Eye (tissue), 1 donor: Measurements from ENCODE around the gene GSK3A.
A peak's percentile ranks its signal among the peaks of the same experiment; 100 is the strongest.

Experiments
- DNase-seq: peaks from one replicate; pipeline ENCODE4 v3.0.0-alpha.2; 2015

The GSK3A gene

GRCh38 chr19:42242512-42243409 is at the start of gene GSK3A:
GSK3A (minus strand) TSS chr19:42242602; CDS start chr19:42242465, 137 bp downstream.
- peak; percentile 99 for DNase-seq

DNA sequence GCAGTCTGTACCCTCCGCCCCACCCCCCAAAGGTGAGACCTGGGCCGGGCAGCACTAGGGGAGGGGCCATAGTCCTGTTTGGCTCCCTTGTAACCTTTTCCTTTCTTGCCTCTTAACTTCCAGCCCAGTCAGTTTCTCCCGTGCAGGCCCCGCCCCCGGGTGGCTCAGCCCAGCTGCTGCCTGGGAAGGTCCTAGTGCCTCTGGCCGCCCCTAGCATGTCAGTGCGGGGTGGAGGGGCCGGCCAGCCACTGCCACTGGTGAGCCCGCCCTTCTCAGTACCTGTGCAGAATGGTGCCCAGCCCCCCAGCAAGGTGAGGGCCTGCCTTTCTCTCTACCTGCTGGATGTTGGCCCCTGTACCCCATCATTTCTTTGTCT is 49.0 kb upstream of the GSK3A start:
- DNase-seq, result no peak

GRCh38 chr19:42290523-42291434 is 48.4 kb upstream of the GSK3A start:
- DNase-seq, result no peak

DNA sequence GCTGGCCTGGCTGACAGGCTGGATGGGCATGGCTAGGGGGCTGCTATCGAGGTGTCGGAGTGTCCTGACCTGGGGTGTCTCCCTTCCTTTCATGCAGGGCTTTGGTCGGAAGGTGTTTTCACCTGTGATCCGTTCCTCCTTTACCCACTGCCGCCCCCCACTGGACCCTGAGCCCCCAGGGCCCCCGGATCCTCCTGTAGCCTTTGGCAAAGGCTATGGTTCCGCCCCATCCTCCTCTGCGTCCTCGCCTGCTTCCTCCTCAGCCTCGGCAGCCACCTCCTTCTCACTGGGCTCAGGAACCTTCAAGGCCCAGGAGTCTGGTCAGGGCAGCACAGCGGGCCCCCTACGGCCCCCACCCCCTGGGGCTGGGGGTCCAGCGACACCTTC is 47.7 kb upstream of the GSK3A start:
- no peak for DNase-seq

- no peak for DNase-seq
Measured at GRCh38 chr19:42289556-42290041, 47.2 kb upstream of the GSK3A start.

GRCh38 chr19:42288881-42289555 is 46.6 kb upstream of the GSK3A start:
- DNase-seq, result no peak

DNA sequence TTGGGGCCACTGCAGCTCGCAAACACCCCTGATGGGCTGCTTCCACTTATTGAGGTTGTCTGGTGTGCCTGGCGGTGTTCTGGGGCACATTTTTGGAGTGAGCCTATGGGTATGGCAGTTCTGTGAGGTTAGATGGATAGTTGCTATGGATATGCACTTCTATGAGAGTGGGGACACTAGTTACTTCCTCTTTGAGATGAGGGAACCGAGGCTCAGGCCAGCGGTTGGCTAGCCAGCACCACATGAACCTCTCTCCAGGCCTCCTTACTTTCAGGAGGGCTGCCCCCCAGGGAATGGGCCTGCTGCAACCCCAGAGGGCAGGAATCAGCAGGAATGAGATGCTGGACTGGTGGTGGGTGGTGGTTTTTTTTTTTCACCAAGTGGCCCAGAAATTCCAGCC is 46.0 kb upstream of the GSK3A start:
- DNase-seq, result no peak

DNA sequence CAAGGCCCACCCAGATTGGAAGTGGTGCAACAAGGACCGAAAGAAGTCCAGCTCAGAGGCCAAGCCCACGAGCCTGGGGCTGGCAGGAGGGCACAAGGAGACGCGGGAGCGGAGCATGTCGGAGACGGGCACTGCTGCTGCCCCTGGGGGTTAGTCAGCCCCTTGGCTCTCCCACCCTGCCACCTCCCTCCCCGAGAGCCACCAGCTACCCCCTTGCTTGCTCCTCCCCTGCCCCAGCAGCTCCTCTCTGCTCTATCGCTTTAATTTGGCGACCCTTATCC is 45.4 kb upstream of the GSK3A start:
- no peak for DNase-seq

GRCh38 chr19:42287017-42287826 is 44.8 kb upstream of the GSK3A start:
- no peak for DNase-seq

DNA sequence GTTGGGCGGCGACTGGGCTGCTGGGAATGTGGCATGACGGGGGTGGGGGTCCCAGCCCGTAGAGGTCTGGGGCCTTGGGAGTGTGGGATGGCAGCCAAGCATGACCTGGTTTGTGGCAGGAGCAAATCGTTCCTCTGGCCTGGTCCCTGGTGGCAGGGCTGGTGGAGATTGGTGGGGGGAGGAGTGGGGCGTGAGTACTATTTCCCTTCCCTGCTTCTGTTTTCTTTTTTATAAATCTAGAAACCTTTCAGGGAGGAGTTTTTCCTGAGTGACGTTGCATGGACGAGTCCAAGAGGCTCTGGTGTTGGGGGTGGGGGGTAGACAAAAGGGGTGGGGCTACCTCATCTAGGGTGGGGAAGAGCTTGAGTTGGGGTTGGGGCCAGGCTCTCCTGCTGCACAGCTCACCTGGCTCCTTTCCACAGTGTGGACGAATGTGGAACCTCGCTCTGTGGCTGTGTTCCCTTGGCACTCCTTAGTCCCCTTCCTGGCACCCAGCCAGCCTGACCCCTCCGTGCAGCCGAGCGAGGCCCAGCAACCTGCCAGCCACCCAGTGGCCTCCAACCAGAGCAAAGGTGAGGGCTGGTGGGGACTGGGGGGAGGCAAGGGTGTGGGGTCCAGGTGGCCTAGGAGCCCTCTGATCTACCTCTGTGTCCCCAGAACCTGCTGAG is 44.1 kb upstream of the GSK3A start:
- peak; percentile 50 for DNase-seq

DNA sequence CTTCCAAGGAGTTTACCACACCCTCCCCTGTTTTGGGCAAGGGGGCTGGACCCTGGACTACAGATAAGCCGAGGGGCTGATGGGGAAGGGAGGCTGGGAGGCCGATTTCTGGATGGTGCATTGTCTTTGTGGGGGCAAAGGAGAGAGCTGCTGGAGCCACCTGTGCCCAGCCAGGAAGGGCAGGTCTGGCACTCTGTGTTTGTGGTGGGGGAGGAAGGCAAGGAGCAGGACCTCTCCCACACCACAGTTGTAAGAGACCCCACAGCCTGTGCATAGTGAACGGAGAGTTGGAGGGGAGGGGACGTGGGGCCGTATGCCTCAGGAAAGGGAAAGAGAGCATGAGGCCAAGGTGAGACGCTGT is 43.6 kb upstream of the GSK3A start:
- DNase-seq, result no peak

DNA sequence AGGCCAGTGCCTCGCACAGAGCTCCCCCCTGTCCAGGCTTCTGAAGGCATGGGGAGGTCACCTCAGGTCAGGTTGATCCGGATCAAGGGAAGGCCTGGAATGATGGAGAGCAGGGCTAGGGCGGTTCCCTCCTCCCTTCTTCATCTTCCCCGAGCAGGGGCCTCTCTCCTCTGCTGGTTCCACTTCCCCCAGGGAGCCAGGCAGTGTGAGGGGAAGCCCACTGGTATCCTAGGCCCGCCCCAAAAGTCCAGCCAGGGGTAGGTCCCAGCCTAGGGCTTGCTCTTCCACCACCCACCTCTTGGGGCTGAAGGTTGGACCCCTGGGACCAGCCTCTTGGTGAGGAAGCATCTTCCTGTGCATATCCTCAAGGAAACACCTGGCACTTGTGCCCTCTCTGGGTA is 43.1 kb upstream of the GSK3A start:
- DNase-seq, result no peak

- DNase-seq, result peak; percentile 62
Measured at GRCh38 chr19:42284591-42285341, 42.4 kb upstream of the GSK3A start.

DNA sequence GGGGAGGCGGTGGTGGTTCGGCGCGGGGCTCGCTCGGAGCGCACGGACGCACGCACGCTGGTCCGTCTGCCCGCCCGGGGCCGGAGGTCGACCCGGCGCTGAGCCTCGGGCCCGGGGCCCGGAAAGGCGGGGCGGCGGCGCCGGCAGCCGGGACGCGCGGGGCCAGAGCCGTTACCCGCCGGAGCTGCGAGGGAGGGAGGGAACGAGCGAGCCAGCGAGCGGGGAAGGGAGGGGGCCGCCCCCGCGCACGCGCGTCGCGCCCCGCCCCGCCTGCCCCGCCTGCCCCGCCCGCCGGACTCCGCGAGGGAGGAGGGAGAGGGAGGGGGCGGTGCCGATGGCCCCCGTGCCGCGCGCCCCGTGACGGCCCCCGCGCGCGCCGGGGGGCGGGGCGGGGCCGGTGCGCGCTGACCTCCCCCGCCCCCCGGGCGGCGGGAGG is 41.7 kb upstream of the GSK3A start:
- peak; percentile 85 for DNase-seq

- peak; percentile 97 for DNase-seq
Measured at GRCh38 chr19:42283188-42284065, 41.0 kb upstream of the GSK3A start.

DNA sequence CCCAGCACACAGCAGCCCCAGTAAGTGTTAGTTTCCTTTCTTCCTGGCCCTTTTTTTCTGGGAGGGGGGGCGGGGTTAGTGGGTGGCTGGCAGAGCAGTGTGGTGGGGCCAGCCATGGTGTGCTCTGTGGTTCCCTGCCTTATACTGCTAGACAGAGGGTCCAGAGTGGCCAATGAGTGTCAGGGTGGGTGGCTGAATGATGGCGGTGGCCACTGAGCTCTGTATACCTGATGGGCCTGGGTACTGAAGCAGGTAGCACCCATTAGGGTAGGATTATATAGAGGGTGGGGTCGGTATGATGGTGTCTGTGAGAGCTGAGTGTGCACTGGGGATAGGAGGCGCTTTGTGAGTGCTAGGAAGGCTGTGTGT is 40.4 kb upstream of the GSK3A start:
- DNase-seq, result no peak

DNA sequence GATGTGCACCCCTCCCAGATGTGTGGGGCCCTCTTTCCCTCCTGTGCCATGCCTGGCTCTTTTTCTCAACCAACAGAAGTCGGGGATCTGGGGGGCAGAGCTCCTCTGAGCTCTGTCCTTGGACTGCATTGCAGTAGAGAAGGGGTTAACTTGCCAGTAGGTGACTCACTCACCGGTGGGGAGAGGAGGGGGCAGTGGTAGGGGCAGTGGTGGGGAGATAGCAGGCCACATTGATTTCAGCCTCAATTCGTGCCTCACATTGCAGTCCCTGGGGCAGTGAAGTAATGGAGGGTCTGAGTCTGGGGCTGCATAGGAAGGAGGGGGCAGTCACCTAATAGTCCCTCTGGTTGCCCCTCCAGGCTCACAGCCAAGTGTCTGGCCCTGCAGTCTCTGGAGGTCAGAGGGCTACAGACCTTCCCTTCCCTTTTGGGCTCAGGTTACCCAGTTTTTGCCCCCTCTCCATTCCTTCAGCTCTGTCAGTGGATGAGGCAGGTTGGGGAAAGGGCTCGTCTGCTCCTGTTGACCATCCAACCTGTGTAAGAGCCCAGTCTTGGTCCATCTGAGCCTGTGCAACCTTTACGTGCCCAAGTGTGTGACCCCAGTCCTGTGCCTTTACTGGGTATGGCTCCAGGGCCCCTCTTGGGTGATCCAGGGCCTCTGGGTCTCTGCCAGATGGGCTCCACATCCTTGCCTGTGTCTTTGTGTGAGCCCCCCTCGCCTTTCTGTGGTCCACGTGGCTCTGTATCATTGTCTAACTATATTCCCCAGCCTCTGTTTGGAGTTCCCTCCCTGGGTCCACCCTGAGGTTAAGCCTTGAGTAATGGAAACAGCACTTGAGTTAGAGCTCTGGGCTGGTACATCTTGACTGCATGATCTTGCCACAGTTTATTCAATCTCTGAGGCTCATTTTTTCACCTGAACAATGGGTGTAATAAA is 39.7 kb upstream of the GSK3A start:
- DNase-seq, result peak; percentile 74

- DNase-seq, result peak; percentile 78
Measured at GRCh38 chr19:42281146-42281826, 38.9 kb upstream of the GSK3A start.
